ENCODE data around the gene FGD4.

GRCh38 chr12:32398181-32398580 is 1.2 kb upstream of the FGD4 start:
- TF ChIP-seq, protein P1, sequence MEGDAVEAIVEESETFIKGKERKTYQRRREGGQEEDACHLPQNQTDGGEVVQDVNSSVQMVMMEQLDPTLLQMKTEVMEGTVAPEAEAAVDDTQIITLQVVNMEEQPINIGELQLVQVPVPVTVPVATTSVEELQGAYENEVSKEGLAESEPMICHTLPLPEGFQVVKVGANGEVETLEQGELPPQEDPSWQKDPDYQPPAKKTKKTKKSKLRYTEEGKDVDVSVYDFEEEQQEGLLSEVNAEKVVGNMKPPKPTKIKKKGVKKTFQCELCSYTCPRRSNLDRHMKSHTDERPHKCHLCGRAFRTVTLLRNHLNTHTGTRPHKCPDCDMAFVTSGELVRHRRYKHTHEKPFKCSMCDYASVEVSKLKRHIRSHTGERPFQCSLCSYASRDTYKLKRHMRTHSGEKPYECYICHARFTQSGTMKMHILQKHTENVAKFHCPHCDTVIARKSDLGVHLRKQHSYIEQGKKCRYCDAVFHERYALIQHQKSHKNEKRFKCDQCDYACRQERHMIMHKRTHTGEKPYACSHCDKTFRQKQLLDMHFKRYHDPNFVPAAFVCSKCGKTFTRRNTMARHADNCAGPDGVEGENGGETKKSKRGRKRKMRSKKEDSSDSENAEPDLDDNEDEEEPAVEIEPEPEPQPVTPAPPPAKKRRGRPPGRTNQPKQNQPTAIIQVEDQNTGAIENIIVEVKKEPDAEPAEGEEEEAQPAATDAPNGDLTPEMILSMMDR (IDR thresholded peaks at IDR 0.05) = no peak
- no peak for TF ChIP-seq POLR2A (IDR thresholded peaks at IDR 0.05; ENCODE audit: low read depth)
